SIG-M5 (cell line): ENCODE measurements around the gene CCS.
"Not testable (repeated sequence)": the region's sequence is repeated elsewhere in the genome, so short reads cannot be mapped to it uniquely, and the experiment has no call there.

Source experiments
- DNase-seq: peaks from one replicate; lab custom pipeline; 2025; lab: John Stamatoyannopoulos, UW

The CCS gene

DNA sequence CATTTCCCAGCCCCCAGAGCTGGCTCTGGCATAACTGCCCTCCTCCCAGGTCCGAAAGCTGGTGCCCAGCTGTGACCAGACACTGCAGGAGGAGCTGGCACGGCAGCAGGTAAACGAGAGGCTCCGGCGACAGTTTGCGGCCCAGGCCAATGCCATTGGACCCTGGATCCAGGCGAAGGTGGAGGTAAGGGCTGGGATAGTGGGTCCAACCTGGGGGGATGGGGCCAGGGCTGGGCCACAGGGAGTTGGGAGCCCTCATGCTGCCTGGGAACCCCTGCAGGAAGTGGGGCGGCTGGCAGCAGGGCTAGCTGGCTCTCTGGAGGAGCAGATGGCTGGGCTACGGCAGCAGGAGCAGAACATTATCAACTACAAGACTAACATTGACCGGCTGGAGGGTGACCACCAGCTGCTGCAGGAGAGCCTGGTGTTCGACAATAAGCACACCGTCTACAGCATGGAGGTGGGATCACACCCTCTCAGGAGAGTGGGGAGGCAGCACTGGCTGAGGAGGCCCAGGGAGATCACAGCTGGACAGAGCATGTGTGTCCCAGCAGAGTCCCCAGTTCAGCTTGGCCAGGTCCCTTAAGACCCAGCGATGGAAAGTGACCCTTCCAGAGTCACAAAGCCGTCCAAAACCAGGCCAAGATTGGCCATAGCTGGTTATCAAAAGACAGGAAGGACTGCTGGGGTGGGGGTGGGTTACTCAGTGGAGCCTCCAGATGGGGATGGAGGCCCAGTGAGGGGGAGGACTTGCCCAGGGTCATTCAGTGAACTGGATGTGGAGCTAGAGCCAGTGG, 31.6 kb upstream of the CCS start:
- no peak for DNase-seq

DNA sequence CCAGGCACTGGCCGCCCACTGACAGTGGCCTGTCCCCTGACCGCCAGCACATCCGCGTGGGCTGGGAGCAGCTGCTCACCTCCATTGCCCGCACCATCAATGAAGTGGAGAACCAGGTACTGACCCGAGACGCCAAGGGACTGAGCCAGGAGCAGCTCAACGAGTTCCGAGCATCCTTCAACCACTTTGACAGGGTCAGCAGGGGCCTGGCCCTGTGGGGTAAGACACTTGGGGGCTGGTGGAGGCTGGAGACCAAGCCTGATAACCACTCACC, 31.1 kb upstream of the CCS start:
- no peak for DNase-seq

DNA sequence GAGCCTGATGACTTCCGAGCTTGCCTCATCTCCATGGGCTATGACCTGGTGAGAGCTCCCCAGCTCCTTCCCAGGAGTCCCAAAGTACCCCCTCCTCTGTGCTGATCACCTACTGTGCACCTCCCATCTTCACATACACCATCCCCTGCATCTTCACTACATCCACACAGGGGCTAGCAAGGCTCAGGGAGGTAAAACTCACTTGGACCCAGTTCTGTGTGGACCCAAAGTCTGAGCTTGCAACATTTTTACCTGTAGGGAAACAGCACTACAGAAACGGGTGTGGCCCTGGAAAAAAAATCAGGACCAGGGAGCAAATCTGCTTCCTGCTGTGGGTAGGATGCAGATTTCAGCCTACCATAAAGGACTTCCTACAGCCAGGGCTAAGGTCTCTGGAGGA, 30.7 kb upstream of the CCS start:
- no peak for DNase-seq

DNA sequence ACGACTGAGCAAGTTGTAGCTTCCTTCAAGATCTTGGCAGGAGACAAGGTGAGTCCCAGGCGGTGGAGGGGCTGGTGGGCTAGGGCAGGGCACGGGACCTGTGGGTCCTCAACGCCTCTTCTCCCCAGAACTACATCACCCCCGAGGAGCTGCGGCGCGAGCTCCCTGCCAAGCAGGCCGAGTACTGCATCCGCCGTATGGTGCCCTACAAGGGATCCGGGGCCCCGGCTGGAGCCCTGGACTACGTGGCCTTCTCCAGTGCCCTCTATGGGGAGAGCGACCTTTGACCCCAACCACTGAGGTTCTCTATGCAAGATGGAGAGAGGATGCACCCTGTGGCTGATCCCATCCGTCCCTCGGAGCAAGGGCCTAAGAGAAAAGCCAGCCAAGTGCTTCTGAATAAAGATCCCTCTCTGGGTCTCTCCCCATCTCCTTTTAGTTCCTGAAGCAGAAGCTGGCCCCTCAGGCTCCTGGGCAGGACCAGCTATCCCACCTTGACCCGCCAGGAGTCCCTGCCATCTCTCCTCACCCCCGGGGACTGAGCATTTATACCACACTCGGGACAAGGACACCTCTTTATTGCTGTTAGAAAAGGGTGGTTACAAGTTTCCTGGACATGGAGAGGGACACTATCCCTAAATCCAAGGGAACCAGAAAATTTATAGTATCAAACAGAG, 29.9 kb upstream of the CCS start:
- no peak for DNase-seq

DNA sequence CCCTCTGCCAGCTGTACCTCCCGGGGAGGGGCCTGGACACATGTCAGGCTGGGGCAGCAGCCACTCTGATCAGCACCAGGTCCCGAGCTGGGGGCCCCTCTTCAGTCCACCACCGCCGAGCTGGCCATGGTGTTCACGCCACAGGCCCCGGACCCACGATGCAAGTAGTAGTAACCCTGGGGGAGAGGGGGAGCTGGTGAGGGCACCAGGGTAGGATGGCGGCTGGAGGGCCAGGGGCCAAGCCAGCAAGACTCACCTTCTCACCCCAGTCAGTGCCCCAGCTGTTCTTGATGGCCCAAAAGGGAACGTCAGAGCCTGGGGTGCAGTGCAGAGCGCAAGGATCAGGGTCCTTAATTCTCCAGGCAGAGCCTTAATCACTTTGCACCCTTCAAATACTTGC, 29.2 kb upstream of the CCS start:
- DNase-seq, result no peak

DNA sequence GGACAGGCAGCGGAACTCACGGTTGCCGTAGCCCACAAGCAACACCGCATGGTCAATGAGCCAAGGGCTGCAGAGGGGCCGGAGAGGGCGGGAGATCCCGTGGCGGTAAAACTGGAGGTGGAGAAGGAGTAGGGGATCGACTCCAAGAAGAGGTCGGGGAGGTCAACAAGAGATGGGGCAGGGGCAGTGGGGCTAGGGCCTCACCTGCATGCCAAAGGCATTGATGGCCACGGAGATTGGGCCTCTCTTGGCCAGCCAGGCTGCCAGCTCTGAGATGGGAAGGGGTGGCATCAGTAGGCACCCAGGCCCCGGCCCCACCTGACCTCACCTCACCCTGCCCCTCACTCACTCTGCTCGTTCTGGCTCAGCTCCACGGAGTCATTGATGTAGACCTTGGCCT, 28.4 kb upstream of the CCS start:
- DNase-seq, result no peak

DNA sequence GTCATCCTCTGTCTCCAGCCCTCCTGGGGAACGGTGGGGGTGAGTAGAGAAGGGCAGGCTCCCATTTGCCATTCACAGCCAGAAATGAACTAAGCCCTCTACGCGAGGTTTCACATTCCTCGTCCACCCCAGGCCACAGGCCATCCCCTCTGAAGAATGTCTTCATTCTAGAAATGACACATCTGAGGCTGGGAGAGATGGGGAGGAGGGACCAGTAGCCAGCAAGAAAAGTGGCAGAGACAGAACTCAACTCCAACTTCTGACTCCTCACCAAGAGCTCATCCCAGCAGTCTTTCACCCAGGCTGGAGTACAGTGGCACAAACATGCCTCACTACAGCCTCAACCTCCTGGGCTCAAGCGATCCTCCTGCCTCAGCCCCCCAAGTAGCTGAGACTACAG, 28.0 kb upstream of the CCS start:
- DNase-seq, result no peak

DNA sequence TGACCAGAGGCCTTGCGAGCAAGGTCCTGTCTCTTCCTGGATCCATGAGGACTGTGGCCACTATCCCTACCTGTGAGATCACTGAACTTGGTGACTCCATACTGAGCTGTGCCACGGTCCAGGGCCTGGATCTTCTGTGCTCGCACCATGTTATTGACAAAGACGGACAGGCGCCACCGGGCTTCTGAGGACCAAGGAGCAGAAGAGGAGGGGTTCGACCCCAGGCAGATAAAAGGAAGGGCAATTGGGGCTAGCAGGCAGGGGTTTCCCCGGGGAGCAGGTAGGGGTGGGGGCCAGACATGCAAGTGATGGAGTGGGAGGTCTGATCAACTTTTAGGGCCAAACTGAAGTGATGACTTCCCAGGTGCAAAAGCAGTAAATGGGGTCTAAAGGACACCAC, 26.8 kb upstream of the CCS start:
- no peak for DNase-seq

DNA sequence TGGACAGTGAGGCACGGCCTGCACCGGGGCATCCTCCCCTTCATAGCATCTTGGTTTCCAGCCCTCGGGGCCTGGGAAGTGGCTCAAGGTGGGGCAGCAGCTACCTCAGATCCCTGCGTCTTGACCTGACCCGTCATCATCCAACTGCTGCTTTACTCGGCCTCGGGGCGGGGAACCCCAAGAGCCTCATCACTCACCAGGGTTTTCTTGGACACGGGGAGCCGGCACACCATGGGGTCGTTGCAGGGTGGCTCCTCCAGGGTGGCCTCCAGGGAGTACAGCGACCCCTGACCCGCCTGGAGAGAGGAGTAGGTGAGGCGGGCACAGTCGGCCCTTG, 25.2 kb upstream of the CCS start:
- DNase-seq, result no peak

DNA sequence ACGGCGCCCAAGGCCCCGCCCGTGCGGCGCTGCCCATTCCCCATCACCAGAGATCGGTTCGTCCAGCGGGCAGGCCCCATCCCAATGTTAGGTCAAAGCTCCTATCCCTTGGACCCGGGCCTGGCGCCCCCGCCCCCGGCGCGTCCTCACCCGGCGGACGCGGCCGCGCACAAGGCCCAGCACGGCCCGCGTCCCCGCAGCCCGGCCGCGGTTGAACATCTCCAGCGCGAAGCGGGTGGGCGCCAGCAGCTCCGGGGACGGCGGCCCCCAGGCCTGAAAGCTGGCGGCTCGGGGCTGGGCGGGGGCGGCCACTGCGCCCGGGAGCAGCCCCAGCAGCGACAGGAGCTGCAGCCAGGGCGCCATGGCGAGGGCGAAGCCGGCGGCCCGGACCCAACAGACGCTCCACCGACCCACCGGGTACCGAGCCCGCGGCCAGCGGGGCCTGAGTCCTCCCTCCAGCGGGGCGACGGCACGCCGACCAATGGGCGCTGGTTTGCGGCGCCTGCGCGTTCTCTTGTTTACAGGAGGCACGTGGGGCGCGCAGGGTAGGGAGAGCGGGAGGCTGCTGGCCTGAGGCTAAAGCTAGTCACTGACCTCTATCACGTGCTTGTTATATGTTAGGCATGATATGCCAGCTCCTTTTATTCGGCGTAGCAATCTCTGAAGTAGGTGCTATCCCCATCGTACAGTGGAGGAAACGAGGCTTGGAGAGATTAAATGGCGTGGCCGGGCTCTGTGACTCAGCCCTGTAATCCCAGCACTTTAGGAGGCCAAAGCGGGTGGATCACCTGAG, 24.7 kb upstream of the CCS start, which contains the start of gene CTSF:
Gene CTSF, minus strand, starts transcription at position 483 of the 793 bp plus-strand sequence. Its CDS starts 120 bp downstream, at position 363.
- DNase-seq, result no peak

DNA sequence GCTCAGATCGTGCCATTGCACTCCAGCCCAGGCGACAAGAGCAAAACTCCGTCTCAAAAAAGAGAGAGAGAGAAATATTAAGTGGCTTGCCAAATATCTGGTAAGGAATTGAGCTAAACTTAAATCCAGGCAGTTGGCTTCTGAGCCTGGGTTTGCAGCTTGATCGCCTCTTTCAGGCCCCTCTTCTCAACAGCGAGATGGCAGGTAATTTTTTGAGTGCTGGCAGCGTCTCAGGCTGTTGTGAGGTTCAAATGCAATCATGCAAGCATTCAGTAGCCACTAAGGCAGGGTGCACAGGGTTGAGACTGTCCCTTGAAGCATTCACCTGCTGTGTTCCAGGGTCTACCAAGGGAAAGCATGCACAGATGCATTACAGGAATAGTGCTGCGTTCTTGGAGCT, 23.9 kb upstream of the CCS start:
- no peak for DNase-seq

DNA sequence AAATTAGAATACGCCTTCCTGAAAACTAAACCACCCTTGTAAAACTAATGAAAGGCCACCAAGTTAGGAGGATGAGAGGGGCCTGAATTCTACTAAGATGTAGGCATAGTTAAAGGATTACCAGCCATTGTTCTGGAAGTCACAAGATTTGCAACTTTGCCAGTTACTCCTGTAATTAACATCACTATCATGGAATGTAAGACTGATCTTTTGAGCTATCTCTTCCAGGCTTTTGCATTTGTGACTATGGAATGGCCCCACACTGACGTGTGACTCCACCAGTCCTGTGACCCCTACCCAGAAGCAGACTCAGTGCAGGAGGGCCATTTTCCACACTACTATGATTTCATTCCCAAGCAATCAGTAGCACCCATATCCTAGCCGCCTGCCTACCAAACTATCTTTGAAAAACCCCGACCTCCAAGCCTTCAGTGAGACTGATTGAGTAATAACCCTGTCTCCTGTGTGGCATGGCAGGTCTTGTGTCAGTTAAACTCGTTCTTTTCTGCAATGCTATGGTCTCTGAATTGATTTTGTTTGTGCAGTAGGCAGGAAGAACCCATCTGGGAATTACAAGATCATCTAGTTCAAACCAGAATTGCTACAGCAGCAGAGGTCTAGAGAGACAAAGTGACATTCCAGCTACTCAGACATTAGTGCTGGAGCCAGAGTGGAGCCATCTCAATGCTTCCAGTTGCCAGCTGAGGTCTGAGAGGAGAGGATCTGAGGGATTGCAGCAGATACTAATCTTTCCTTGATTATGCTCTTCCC, 22.7 kb upstream of the CCS start:
- DNase-seq, result no peak

DNA sequence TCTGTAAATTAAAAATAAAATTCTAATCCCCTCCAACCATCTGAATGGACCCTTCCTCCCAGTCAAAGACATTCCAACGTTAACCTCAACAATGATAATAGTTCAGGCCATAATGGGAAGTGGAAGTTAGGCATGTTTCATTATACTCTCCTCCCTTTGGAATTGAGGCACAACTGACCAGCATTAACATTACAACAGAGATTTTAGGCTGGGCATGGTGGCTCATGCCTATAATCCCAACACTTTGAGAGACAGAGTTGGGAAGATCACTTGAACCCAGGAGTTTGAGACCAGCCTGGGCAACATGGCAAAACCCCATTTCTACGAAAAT, 22.2 kb upstream of the CCS start:
- DNase-seq, result no peak

DNA sequence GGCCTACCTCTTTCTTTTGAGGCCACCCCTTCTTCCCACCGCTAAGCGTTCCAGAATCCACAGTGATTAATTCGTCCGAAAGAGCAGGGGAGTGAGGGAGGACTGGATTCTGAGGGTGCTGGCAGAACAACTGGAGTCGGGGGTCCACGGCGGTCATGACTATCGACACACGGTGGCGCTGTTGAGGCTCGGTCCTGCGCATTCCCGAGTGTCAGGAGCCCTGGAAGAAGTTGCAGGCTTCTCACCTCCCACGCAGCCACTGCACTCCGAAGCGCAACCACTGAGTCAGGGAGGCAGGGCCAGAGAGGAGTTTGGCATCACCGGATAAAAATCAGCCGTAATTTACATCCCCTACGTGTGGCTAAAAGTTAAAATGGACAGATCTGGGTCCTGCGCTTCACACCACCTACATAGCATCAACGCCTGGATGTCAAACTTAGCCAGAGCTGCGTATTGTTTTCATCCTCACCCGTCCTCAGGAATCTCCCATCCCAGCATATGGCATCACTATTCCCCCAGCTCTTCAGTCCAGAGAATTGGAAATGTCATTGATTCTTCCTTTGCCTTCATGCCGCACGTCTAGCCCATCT, 13.9 kb upstream of the CCS start:
- DNase-seq, result no peak

DNA sequence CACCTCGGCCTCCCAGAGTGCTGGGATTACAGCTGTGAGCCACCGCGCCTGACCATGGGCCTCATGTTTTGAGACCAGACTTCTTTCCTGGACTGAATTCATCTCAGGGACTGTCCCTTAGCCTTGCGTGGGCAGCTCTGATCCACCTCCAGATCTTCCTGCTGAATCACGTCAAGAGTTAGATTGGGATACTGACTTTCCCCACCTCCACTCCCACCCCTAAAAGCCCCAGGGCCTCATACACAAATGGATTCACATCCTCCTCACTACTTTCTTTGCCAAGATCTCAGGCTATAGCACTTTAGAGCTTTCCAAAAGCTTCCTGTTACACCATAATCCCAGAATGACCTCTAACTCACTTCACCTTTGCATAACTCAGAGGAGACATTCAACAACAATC, 12.2 kb upstream of the CCS start:
- no peak for DNase-seq

DNA sequence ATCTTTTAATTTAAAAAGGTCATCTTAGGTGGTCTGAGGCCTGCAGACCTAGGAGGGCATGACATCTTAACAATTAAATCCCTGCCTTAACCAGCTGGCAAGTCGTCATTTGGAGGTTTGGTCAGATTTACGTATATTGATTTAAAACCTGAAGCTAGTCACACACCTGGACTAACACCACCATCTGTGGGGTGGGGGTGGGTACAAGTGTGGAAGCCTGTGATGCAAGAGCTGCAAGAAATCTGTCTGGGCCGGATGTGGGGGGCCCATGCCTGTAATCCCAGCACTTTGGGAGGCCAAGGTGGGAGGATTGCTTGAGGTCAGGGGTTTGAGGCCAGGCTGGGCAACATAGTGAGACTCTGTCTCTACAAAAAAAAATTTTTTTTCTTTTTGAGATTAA, 11.7 kb upstream of the CCS start:
- DNase-seq, result no peak

DNA sequence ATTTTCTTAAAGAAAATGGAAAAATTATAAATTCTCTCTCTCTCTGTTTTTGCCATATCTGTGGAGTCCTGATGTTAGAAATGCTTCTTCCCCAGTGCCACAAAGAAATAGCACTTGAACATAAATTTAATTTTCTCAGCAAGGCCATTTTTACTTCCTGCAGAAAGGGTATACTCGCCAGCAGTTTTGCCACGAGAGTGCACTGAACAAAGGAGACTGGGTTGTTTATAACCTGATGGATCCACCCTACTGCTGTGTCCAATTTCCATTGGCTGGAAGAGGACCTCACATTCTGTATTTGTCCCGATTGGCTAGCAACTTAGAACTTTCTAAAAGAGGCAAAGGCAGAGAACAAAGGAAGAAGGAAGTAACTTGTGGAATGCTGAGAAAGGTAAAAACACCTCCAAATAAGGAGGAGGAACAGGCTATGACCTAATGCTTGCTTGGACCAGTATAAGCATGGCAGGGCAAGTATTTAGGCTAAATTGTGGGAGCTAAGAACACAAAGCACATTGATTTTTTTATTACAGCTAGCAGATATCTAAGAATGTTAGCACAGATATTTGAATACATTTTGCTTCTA, 10.3 kb upstream of the CCS start:
- not testable (repeated sequence) for DNase-seq

DNA sequence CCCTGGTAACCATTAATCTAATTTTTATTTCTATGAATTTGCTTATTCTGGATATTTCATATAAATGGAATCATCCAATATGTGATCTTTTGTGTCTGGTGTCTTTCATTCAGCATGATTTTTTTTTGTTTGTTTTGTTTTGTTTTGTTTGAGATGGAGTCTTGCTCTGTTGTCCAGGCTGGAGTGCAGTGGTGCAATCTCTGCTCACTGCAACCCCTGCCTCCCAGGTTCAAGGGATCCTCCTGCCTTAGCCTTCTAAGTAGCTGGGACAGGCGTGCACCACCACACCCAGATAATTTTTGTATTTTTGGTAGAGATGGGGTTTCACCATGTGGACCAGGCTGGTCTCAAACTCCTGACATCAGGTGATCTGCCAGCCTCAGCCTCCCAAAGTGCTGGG, 7.5 kb upstream of the CCS start:
- DNase-seq, result not testable (repeated sequence)

DNA sequence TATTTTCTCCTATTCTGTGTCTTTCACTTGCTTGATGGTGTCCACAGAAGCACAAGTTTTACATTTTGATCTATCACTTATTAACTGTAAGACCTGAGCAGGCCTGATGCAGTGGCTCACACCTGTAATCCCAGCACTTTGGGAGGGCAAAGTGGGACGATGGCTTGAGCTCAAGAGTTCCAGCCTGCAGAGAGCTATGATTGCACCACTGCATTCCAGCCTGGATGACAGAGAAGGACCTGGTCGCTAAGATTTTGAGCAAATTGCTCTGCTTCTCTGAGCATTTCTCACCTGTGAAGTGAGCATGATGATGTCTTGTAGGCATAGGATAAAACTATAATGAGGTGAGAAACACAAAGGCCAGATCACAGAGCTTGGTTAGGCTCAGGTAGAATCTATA, 6.8 kb upstream of the CCS start:
- no peak for DNase-seq

DNA sequence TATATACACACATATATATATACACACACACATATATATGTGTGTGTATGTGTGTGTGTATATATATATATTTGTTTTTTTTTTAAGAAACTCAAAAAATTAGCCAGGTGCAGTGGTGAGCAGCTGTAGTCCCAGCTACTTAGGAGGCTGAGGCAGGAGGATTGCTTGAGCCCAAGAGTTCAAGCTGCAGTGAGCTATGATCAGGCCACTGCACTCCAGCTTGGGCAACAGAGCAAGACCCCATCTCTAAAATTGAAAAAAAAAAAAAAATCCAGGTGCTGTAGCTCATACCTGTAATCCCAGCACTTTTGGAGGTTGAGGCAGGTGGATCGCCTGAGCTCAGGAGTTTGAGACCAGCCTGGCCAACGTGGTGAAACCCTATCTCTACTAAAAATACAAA, 3.7 kb upstream of the CCS start:
- DNase-seq, result not testable (repeated sequence)

DNA sequence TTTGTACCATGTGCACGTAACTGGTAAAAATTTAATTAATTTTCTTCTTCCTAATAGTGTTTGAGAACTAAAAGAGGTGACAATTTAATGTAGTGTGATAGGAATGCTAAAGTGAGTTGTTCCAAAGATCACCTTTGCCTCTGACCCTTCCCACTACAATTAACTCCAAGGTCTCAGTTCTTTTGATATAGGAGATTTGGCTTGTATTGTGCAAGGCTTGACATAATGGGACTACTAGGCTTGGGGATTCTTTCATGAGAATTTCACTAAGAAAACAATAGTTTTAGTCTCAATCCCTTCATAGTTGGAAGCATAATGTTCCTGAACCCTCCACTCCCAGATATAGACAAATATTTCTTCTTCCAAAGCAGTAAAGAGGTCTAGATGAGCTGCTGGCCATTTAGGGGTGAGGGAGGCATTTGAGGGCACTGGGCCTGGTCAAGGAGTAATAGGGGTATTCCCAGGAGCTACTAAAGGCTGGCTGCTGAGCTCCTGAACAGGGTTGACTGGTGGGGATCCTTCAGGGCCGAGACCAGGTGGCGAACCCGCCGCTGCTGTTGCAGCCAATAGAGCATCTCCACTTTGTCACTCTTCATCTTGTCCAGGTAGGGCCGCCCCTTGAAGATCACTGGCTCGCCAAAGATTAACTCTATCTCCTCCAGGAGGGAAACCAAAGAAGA, 2.8 kb upstream of the CCS start:
- no peak for DNase-seq
